HT-29 (cell line): Measurements from ENCODE around the gene MRPS34. TPM values are rescaled to one million over a fixed set of nuclear protein-coding genes. Genes with fewer than 3 reads are reported as not detected.
A peak's percentile ranks its signal among the peaks of the same experiment; 100 is the strongest.
"Not testable (repeated sequence)": the region's sequence is repeated elsewhere in the genome, so short reads cannot be mapped to it uniquely, and the experiment has no call there.

Source experiments
- DNase-seq: peaks from one replicate; pipeline ENCODE4 v3.0.0-alpha.2; 2015; ENCODE audit warnings: low spot score
- total RNA-seq: library from RNA; depleted of rRNA; stranded (reverse); fragments of >200 nt; shearing (Covaris generic); gene quantifications from 2 replicates; pipeline ENCODE4 v1.2.3, GENCODE V29; 2014; rRNA removed

Gene MRPS34
- total RNA-seq: 355 and 493 TPM in 2 replicates

DNA sequence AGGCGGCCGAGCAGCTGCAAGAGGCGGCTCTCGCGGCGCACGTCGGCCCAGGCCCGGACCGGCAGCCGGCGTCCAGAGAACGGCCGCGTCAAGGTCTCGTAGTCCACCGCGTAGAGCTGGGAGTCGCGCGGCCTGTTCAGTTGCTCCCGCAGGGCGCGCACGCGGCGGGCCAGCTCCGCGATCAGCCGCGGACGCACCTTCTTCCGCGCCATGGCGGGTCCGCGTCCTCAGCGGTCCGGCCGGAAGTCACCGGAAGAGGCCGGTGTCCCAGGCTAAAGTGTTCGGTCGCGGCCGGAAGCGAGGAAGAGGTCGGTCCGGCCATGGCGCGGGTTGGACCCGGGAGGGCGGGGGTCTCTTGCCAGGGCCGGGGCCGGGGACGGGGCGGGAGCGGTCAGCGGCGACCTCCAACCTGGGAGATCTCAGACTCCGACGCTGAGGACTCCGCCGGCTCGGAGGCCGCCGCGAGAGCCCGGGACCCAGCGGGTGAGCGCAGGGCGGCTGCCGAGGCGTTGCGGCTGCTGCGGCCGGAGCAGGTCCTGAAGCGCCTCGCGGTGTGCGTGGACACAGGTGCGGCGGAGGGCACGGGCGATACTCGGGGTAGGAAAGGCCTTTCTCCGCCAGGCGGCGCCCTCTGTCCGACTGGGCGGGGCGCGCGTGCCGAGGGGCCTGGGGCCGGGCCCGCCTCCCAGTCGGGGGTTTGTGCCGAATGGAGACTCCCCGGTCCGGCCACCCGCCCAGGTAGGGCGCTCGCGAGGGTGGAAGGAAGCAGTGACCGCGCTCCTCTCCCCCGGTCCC, at the start of gene MRPS34:
TSS of gene MRPS34 (minus strand) at position 227 of the 795 bp plus-strand sequence. CDS start at position 212, 15 bp downstream.
- peak; percentile 83 for DNase-seq

DNA sequence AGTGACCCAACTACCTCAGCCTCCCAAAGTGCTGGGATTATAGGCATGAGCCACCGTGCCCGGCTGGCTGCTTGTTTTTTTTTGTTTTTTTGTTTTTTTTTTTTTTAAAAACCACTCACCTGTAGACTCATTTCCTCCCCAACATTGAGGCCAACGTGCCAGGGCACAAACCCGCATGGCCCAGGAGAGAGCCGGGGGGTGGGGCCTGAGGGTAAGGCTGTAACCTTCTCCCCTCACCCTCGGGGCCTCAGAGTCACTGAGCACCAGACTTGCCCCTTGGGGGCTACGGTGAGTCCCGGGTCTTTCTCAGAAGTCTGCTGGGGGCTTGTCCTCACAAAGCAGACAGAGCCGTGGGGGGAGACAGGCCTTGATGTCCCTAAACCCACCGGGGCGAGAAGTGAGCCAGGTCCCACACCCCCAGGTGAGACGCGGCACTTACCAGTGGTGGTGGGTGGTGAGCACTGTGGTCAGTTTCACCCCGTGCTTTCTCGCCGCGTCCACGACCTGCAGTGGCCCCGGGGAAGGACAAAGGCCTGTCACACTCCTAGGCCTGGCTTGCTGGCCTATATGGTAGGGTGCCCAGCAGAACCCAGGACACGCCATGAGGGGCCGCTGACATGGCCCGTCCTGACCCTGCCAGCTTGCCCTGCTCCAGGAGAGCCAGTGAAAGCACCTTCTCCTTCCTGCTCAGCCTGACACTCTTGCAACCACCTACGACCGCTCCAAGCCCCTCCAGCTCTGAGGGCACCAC, 49.1 kb upstream of the MRPS34 start:
- no peak for DNase-seq

- no peak for DNase-seq
Measured at GRCh38 chr16:1820946-1821290, 48.0 kb upstream of the MRPS34 start.

GRCh38 chr16:1820096-1820945, 47.4 kb upstream of the MRPS34 start:
- no peak for DNase-seq

DNA sequence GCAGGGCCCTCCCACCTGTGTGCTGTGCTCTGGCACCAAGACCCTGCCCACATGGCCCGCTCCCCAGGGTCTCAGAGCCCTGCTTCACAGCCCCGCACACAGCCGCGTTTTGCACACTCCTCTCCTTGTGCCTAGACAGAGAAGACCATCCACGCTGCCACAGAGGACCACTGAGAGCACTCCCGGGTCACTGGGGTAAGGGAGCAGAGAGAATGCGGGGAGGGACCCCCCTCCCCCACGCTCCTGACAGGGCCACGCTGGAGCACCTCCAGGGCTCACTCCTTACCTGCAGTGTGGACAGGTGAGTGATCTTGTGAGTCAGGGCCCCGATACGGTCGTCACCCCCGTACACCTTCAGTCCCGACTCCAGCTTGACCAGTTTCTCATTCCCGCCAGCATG, 46.7 kb upstream of the MRPS34 start:
- no peak for DNase-seq

- DNase-seq: no peak
Measured at GRCh38 chr16:1818873-1819525, 46.1 kb upstream of the MRPS34 start.

DNA sequence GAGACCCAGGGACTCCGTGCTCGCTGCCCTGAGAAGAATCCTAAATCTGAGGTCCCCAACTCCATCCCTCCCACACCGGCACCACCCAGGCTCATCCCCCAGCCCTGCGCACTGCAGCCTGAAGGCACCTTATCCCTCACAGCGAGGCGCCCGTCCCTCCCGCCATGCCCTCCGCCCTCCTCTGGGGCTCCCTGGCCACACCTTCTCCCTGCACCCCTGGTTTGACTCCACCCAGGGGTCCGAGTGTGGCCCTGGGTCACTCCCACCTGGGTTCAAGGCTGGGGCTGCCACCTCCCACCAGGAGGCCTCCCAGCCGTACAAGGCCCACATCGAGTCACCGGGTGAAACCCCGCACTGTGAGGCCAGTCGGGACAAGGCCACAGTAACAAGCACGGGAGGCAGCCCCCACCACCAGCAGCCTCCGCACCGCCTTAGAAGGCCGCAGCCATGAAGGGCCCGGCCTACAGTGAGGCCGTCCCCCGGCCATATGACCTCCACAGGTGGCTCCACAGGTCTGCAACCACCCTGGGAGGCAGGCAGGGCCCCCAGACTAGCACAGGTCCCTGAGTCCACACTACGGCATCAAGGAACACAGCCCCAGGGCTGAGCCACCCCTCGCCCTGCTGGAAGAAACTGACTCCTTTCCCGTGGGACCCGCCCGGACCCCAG, 45.4 kb upstream of the MRPS34 start:
- no peak for DNase-seq

DNA sequence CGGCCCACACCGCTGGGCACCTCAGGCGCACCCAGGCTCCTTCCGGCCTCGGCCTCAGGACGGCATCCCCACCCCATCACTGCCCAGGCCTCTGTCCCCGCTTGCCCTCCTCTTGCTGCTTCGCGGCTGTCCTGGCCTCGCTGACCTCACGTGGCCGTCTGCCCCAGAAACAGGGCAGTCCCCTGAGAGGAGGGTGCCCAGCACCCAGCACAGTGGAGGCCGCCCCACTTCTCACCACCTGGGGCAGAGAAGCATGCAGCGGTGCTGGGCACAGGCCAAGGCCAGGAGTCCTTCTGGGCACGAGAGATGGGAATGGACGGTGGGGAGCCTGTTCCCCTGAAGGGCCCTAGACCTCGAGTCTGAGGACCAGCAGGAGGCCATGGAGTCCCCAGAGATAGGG, 44.8 kb upstream of the MRPS34 start:
- no peak for DNase-seq

DNA sequence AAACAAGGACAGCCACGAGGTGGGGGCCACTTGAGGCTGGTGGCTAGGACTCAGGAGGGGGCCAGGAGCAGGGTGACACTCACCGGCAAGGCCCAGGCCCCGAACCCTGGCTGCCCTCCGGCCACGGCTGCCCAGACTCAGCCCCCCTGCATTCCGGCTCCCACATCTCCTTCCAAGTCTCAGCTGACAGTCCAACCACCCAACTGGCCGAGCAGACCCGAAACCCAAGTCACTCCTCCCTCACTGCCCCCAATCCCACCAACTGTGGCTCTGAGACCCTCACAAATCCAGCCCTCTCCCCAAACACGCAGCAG, 44.3 kb upstream of the MRPS34 start:
- DNase-seq: no peak

DNA sequence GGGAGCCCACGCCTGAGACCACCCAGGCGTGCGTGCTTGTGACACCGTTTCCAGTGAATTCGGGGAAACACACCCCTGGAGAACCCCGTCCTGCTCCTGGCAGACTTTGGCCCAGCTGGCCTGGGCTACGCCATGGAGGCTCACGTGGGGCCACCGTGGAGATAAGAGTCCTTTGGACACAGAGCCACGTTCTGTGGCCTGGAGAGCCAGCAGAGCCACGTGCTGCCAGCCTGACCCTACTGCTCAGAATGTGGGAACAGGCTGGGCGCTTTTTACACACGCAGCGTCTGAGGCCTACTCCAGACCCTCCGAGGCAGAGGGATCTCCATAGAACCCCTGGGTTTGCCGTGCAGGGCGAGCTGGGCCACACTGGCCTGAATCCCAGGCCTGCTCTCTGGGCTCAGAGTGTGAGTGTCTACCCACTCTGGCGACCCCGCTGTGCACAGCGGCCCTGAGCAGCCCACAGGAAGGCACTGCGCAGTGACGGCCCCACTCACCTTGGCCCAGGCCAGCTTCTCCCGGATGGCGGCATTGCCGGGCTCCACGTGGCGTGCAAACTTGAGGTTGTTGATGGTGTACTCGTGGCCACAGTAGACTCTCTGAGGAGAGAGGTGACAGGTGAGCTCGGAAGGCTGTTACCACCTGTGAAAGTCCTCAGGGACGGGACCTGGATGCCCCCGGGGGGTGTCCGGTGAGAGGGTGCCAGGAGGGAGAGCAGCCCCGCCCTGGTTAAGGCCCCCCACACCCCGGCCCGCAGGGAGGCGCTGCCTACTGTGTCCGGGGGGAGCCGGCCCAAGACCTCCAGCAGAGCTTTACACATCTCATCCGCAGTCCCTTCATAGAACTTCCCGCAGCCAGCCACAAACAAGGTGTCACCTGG, 43.7 kb upstream of the MRPS34 start:
- no peak for DNase-seq

DNA sequence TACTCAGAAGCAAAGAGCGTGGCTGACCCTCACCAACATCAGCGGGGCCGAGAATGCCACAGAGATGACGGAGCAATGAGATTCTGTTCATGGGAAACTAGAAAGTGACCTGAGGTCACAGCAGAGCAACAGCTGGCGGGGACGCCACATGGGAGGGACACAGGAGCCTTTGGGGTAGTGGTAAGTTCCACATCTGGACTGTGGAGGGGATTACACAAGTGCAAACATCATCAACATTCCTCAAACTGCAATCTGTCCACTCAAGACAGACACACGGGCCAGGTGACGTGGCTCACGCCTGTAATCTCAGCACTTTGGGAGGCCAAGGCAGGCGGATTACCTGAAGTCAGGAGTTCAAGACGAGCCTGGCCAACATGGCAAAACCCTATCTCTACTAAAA, 42.5 kb upstream of the MRPS34 start:
- DNase-seq: no peak

GRCh38 chr16:1812732-1813163, 39.8 kb upstream of the MRPS34 start:
- peak; percentile 75 for DNase-seq

DNA sequence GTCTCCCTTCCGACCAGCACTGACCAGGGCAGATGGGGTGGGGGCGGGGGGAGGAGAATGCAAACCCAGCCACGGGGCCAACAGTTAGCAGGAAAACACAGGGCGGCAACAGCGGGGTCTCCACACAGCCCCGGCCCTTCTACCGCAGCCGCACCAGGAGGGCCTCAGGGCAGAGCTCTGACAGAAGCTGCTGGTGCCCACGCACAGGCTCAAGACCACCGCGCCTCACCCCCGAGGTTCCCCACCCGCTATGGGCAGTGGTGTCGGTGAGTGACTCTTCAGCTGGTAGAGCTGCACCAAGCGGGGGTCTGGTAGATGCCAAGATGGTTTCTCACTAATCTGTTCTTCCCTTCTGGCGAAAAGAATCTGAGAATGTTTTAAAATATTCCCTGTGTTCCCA, 37.6 kb upstream of the MRPS34 start:
- no peak for DNase-seq

GRCh38 chr16:1810106-1810505, 37.2 kb upstream of the MRPS34 start:
- no peak for DNase-seq

GRCh38 chr16:1809281-1809801, 36.4 kb upstream of the MRPS34 start:
- DNase-seq: peak; percentile 4

GRCh38 chr16:1808691-1809090, 35.8 kb upstream of the MRPS34 start:
- no peak for DNase-seq

- DNase-seq: no peak
Measured at GRCh38 chr16:1807626-1808025, 34.7 kb upstream of the MRPS34 start.

- DNase-seq: no peak
Measured at GRCh38 chr16:1800701-1801100, 27.8 kb upstream of the MRPS34 start.

- not testable (repeated sequence) for DNase-seq
Measured at GRCh38 chr16:1799263-1799662, 26.3 kb upstream of the MRPS34 start.
